22Rv1 (cell line): ENCODE data around the gene BEGAIN.

Source experiments
- ZFX ChIP-seq: fragments of 450-650 bp; IDR thresholded peaks from 2 replicates; pipeline ENCODE4 v1.6.1; 2017; ENCODE audit warnings: antibody characterized with exemption, borderline replicate concordance
- TF ChIP-seq, protein P1 (sequence below): fragments of 450-650 bp; IDR thresholded peaks from 2 replicates; pipeline ENCODE4 v1.5.1; 2017; ENCODE audit warnings: mild to moderate bottlenecking

DNA sequence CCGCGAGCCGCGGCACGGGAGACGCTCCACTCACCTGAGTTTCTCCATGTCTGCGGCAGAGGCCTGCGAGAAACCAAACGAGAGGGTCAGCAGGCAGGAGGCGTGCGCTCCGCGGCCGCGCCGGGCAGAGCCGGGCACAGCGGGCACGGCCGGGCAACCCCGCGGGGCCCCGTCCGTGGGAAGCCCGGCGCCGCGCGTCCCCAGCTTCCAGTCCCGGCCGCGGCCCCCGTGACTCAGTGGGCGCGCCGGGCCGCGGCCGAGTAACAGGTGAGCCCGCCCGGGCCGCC, 19.4 kb downstream of the BEGAIN start:
- TF ChIP-seq, protein P1, sequence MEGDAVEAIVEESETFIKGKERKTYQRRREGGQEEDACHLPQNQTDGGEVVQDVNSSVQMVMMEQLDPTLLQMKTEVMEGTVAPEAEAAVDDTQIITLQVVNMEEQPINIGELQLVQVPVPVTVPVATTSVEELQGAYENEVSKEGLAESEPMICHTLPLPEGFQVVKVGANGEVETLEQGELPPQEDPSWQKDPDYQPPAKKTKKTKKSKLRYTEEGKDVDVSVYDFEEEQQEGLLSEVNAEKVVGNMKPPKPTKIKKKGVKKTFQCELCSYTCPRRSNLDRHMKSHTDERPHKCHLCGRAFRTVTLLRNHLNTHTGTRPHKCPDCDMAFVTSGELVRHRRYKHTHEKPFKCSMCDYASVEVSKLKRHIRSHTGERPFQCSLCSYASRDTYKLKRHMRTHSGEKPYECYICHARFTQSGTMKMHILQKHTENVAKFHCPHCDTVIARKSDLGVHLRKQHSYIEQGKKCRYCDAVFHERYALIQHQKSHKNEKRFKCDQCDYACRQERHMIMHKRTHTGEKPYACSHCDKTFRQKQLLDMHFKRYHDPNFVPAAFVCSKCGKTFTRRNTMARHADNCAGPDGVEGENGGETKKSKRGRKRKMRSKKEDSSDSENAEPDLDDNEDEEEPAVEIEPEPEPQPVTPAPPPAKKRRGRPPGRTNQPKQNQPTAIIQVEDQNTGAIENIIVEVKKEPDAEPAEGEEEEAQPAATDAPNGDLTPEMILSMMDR: no peak
- TF ChIP-seq ZFX: no peak
